Endodermal cell (in vitro differentiated cells): Measurements from ENCODE around the gene RELT. TPM values are rescaled to one million over a fixed set of nuclear protein-coding genes. Genes with fewer than 3 reads are reported as not detected.

Source experiments
- DNase-seq: peaks from one replicate; pipeline ENCODE4 v3.0.0-alpha.2; 2017
- H3K27ac ChIP-seq: 2 replicates; pipeline ENCODE4 v1.5.1; 2013; ENCODE audit warnings: mild to moderate bottlenecking, low read depth, low read length, moderate library complexity
- H3K27me3 ChIP-seq: 2 replicates; pipeline ENCODE4 v1.6.1; 2013; ENCODE audit warnings: mild to moderate bottlenecking, low read length, moderate library complexity; ENCODE audit not compliant: insufficient read depth, control insufficient read depth, poor library complexity, severe bottlenecking
- H3K36me3 ChIP-seq: 2 replicates; pipeline ENCODE4 v1.7.0; 2013; ENCODE audit warnings: mild to moderate bottlenecking, low read length, moderate library complexity; ENCODE audit not compliant: control insufficient read depth, insufficient read depth
- H3K4me1 ChIP-seq: one replicate; pipeline ENCODE4 v1.7.0; 2013; ENCODE audit warnings: low read length; ENCODE audit not compliant: control insufficient read depth, insufficient read depth
- H3K4me3 ChIP-seq: 2 replicates; pipeline ENCODE4 v1.5.1; 2013; ENCODE audit warnings: mild to moderate bottlenecking, low read length, moderate library complexity
- H3K9ac ChIP-seq: 2 replicates; pipeline ENCODE4 v1.6.1; 2013; ENCODE audit warnings: mild to moderate bottlenecking, low read length, moderate library complexity; ENCODE audit not compliant: poor library complexity, severe bottlenecking; ENCODE audit errors: extremely low read depth
- H3K9me3 ChIP-seq: 2 replicates; pipeline ENCODE4 v1.6.1; 2013; ENCODE audit warnings: mild to moderate bottlenecking, low read length, moderate library complexity; ENCODE audit not compliant: control insufficient read depth
- H3K27ac Mint-ChIP-seq: 2 replicates; pipeline ENCODE4 v1.8.0; 2020; ENCODE audit warnings: mixed read lengths
- H3K27me3 Mint-ChIP-seq: 2 replicates; pipeline ENCODE4 v1.8.0; 2021; ENCODE audit warnings: mild to moderate bottlenecking, mixed read lengths; ENCODE audit not compliant: insufficient read depth
- H3K36me3 Mint-ChIP-seq: 2 replicates; pipeline ENCODE4 v1.8.0; 2020; ENCODE audit warnings: low read depth, mixed read lengths
- H3K4me1 Mint-ChIP-seq: 2 replicates; pipeline ENCODE4 v1.8.0; 2020; ENCODE audit warnings: mixed read lengths
- H3K4me3 Mint-ChIP-seq: 2 replicates; pipeline ENCODE4 v1.8.0; 2020; ENCODE audit warnings: mild to moderate bottlenecking, moderate library complexity, mixed read lengths
- H3K9me3 Mint-ChIP-seq: 2 replicates; pipeline ENCODE4 v1.8.0; 2020; ENCODE audit warnings: mild to moderate bottlenecking, mixed read lengths
- WGBS, 2 experiments: methylation state at CpG; one replicate each; pipeline versions ENCODE4 v1.1.5 to v1.1.7; 2013; ENCODE audit warnings: missing lambda C conversion rate in 2 of 2, mixed read lengths in 1 of 2; ENCODE audit not compliant: insufficient coverage in 1 of 2, insufficient read length in 1 of 2; 5-methylcytosine and 5-hydroxymethylcytosine counted together
- total RNA-seq, 2 donors: library from RNA; stranded (reverse); fragmentation: NEBNext Ultra II Directional in 1 of 2; extraction: Animal tissue kit (Norgen Biotek cat#: 25700) in 1 of 2; gene quantifications; 2 replicates in 1 of 2; 3 replicates in 1 of 2; pipeline ENCODE4 v1.2.1, GENCODE V29; 2021
- TF ChIP-seq, protein P1 (sequence below): fragments of 200-600 bp; sonication (generic); conservative IDR thresholded peaks from 2 replicates; pipeline ENCODE4 v1.5.0; 2021; ENCODE audit warnings: antibody characterized with exemption, mild to moderate bottlenecking

RELT gene
- total RNA-seq, 2 donors from 2014 or later: 6.9 to 8.9 TPM

DNA sequence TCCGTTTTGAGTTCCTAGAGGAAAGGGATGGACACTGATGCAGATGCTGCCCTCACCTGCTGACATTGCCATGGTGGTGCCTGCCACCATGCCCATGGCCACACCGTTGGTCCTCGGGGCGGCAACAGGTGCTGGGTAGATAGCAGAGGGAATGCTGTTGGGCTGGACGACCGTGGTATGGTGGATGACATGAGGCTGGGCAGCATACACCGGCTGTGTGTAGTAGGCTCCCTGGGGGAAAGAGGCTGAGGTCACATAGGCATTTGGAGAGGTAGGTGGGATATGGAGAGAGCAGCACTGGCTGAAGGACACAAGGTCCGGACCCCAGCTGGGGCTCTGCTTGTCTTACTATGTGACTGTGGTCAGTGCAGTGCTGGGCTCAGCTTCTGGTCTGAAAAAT lies 33.2 kb downstream of the RELT start:
- H3K36me3 ChIP-seq: peaks cover 17% of the 10 kb centered on the region
- H3K4me1 ChIP-seq: no peaks in the 10 kb centered on the region
- peaks cover 27% of the 10 kb centered on the region for H3K36me3 Mint-ChIP-seq
- no peak overlapping the region for H3K27ac Mint-ChIP-seq
- WGBS, 2 experiments: 96 to 98% methylated on average over 4 to 8 of the region's 8 CpGs
- H3K27me3 ChIP-seq: no peaks in the 10 kb centered on the region
- no peak overlapping the region for H3K4me3 ChIP-seq
- H3K4me1 Mint-ChIP-seq: peaks cover 11% of the 10 kb centered on the region
- H3K9me3 ChIP-seq: no peaks in the 10 kb centered on the region
- no peak overlapping the region for H3K4me3 Mint-ChIP-seq
- DNase-seq: no peak
- TF ChIP-seq, protein P1, sequence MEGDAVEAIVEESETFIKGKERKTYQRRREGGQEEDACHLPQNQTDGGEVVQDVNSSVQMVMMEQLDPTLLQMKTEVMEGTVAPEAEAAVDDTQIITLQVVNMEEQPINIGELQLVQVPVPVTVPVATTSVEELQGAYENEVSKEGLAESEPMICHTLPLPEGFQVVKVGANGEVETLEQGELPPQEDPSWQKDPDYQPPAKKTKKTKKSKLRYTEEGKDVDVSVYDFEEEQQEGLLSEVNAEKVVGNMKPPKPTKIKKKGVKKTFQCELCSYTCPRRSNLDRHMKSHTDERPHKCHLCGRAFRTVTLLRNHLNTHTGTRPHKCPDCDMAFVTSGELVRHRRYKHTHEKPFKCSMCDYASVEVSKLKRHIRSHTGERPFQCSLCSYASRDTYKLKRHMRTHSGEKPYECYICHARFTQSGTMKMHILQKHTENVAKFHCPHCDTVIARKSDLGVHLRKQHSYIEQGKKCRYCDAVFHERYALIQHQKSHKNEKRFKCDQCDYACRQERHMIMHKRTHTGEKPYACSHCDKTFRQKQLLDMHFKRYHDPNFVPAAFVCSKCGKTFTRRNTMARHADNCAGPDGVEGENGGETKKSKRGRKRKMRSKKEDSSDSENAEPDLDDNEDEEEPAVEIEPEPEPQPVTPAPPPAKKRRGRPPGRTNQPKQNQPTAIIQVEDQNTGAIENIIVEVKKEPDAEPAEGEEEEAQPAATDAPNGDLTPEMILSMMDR: no peak
- H3K27me3 Mint-ChIP-seq: no peaks in the 10 kb centered on the region
- H3K27ac ChIP-seq: no peak overlapping the region
- no peak overlapping the region for H3K9ac ChIP-seq
- H3K9me3 Mint-ChIP-seq: no peaks in the 10 kb centered on the region

DNA sequence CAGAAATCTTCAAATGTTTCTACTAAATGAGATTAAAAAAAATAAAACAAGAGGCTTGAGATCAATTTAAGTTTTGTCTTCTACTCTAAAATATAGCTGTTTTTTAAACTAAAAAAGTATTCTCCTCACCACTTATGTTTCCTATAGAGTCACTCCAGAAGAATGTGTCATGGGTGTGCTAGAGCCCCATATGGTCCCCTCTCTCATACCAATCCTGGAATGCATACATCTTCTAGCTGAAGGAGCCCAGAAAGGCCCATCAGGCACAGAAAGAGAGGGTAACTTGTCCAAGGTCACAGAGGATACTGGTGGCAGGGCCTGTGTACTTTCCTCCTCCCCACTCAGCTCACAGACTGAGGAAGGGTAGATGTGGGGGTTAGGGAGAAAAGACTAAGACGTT lies 34.4 kb downstream of the RELT start:
- no peak overlapping the region for H3K9ac ChIP-seq
- no peaks in the 10 kb centered on the region for H3K27me3 Mint-ChIP-seq
- TF ChIP-seq, protein P1: no peak
- H3K27ac Mint-ChIP-seq: no peak overlapping the region
- H3K27me3 ChIP-seq: no peaks in the 10 kb centered on the region
- H3K4me1 Mint-ChIP-seq: peaks cover 15% of the 10 kb centered on the region
- H3K4me3 ChIP-seq: no peak overlapping the region
- 78% methylated on average over 1 of the region's 1 CpG; no CpG with 5 or more reads in 1 of the 2 experiments for whole genome bisulfite sequencing, 2 experiments
- no peaks in the 10 kb centered on the region for H3K9me3 Mint-ChIP-seq
- no peak overlapping the region for H3K4me3 Mint-ChIP-seq
- no peak overlapping the region for H3K27ac ChIP-seq
- DNase-seq: no peak
- H3K9me3 ChIP-seq: no peaks in the 10 kb centered on the region
- peaks cover 27% of the 10 kb centered on the region for H3K36me3 Mint-ChIP-seq
- peaks cover 5% of the 10 kb centered on the region for H3K4me1 ChIP-seq
- peaks cover 17% of the 10 kb centered on the region for H3K36me3 ChIP-seq

DNA sequence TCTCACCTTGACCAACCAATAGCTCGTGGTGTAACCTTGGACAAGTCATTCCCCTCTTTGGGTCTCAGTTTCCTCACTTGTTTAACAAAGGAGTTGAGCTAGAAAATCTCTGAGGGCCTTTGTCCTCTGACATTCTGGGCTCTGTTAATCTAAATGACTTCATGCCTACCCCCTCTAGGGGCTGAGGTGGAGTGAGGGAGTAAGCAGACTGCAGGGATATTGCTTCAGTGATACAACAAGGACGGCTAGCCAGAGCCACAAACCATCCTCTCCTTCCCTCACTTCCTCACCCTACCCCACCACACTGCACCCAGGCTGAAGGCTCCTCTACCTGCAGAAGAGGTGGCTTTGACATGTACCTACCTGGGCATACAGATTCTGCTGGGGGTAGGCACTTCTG lies 34.8 kb downstream of the RELT start:
- no peak overlapping the region for H3K4me3 Mint-ChIP-seq
- H3K9me3 ChIP-seq: no peaks in the 10 kb centered on the region
- 89 to 100% methylated on average over 1 to 2 of the region's 2 CpGs for WGBS, 2 experiments
- H3K36me3 ChIP-seq: peaks cover 17% of the 10 kb centered on the region
- H3K27me3 Mint-ChIP-seq: no peaks in the 10 kb centered on the region
- peaks cover 27% of the 10 kb centered on the region for H3K36me3 Mint-ChIP-seq
- peaks cover 15% of the 10 kb centered on the region for H3K4me1 Mint-ChIP-seq
- no peak for DNase-seq
- H3K27me3 ChIP-seq: no peaks in the 10 kb centered on the region
- no peak overlapping the region for H3K9ac ChIP-seq
- no peak overlapping the region for H3K27ac ChIP-seq
- no peaks in the 10 kb centered on the region for H3K9me3 Mint-ChIP-seq
- H3K27ac Mint-ChIP-seq: no peak overlapping the region
- H3K4me1 ChIP-seq: peaks cover 5% of the 10 kb centered on the region
- no peak overlapping the region for H3K4me3 ChIP-seq
- TF ChIP-seq, protein P1: peak; percentile 50
